GM06990 (cell line): ENCODE data around the gene NOL4L.

ENCODE experiments used
- DNase-seq: peaks from one replicate; pipeline ENCODE4 v3.0.0-alpha.2; 2011; ENCODE audit not compliant: insufficient read length; ENCODE audit errors: extremely low read depth
- H3K27me3 ChIP-seq: replicated peaks from 2 replicates; pipeline ENCODE4 v1.6.0; 2011; ENCODE audit warnings: low read length; ENCODE audit not compliant: control insufficient read depth, insufficient read depth
- H3K36me3 ChIP-seq: 2 replicates; pipeline ENCODE4 v1.5.1; 2011; ENCODE audit warnings: low read length; ENCODE audit not compliant: control insufficient read depth, insufficient read depth
- H3K4me3 ChIP-seq: replicated peaks from 2 replicates; pipeline ENCODE4 v1.5.1; 2011; ENCODE audit warnings: low read depth, mild to moderate bottlenecking, control low read depth, low read length
- CTCF ChIP-seq: IDR thresholded peaks from 2 replicates; pipeline ENCODE4 v1.5.1; 2011; ENCODE audit warnings: low read length, control low read depth, mild to moderate bottlenecking, inconsistent platforms; ENCODE audit not compliant: insufficient read depth, poor library complexity, severe bottlenecking

NOL4L gene

GRCh38 chr20:32436142-32436861 lies 148.8 kb downstream of the NOL4L start:
- no peak overlapping the region for H3K4me3 ChIP-seq
- TF ChIP-seq CTCF, result no peak
- peaks cover 48% of the 10 kb centered on the region for H3K36me3 ChIP-seq
- DNase-seq, result no peak
- no peaks in the 10 kb centered on the region for H3K27me3 ChIP-seq

DNA sequence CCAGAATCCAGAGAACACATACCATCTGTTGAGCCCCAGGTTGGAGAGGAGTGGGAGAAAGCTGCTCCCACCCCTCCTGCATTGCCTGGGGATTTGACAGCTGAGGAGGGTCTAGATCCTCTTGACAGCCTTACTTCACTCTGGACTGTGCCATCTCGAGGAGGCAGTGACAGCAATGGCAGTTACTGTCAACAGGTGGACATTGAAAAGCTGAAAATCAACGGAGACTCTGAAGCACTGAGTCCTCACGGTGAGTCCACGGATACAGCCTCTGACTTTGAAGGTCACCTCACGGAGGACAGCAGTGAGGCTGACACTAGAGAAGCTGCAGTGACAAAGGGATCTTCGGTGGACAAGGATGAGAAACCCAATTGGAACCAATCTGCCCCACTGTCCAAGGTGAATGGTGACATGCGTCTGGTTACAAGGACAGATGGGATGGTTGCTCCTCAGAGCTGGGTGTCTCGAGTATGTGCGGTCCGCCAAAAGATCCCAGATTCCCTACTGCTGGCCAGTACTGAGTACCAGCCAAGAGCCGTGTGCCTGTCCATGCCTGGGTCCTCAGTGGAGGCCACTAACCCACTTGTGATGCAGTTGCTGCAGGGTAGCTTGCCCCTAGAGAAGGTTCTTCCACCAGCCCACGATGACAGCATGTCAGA lies 149.6 kb downstream of the NOL4L start:
- DNase-seq, result no peak
- H3K27me3 ChIP-seq, result no peaks in the 10 kb centered on the region
- peaks cover 54% of the 10 kb centered on the region for H3K36me3 ChIP-seq
- H3K4me3 ChIP-seq, result no peak overlapping the region
- TF ChIP-seq CTCF, result no peak

- no peak for TF ChIP-seq CTCF
- peaks cover 56% of the 10 kb centered on the region for H3K36me3 ChIP-seq
- no peaks in the 10 kb centered on the region for H3K27me3 ChIP-seq
- no peak for DNase-seq
- H3K4me3 ChIP-seq, result no peak overlapping the region
Observed at GRCh38 chr20:32434434-32434833, 150.7 kb downstream of the NOL4L start.

GRCh38 chr20:32433311-32434021 lies 151.7 kb downstream of the NOL4L start:
- no peak for DNase-seq
- no peak for TF ChIP-seq CTCF
- H3K4me3 ChIP-seq, result no peak overlapping the region
- H3K36me3 ChIP-seq, result peaks cover 61% of the 10 kb centered on the region
- no peaks in the 10 kb centered on the region for H3K27me3 ChIP-seq

GRCh38 chr20:32432277-32432676 lies 152.9 kb downstream of the NOL4L start:
- no peak overlapping the region for H3K4me3 ChIP-seq
- no peak for TF ChIP-seq CTCF
- H3K36me3 ChIP-seq, result peaks cover 58% of the 10 kb centered on the region
- DNase-seq, result no peak
- H3K27me3 ChIP-seq, result no peaks in the 10 kb centered on the region
